ENCODE measurements around the gene TMEM132C.

DNA sequence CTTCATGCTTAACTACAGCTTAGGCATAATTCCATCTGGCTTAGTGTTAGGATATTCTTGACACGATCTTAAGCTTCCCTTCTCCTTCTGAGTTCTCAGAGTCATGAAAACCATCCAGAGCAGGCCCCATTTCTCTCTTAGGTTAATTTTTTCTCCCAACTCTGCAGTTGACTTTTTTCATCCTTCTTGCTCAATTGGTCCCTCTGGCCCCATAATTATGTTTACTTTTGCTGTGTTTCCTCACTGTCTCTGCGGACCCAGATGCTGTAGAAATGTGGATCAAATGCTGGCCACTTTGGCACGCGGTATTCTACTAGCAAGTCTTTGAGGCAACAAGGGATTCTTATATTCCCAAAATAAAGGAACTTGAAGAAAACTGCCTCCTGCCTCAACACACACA lies 9.5 kb downstream of the TMEM132C start:
- TF ChIP-seq GABPA (IDR thresholded peaks at IDR 0.05 in 1 of 2, conservative IDR thresholded peaks at IDR 0.05 in 1 of 2) = no peak
- TF ChIP-seq, protein P1, sequence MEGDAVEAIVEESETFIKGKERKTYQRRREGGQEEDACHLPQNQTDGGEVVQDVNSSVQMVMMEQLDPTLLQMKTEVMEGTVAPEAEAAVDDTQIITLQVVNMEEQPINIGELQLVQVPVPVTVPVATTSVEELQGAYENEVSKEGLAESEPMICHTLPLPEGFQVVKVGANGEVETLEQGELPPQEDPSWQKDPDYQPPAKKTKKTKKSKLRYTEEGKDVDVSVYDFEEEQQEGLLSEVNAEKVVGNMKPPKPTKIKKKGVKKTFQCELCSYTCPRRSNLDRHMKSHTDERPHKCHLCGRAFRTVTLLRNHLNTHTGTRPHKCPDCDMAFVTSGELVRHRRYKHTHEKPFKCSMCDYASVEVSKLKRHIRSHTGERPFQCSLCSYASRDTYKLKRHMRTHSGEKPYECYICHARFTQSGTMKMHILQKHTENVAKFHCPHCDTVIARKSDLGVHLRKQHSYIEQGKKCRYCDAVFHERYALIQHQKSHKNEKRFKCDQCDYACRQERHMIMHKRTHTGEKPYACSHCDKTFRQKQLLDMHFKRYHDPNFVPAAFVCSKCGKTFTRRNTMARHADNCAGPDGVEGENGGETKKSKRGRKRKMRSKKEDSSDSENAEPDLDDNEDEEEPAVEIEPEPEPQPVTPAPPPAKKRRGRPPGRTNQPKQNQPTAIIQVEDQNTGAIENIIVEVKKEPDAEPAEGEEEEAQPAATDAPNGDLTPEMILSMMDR (IDR thresholded peaks at IDR 0.05; ENCODE audit: low read depth, low read length, missing input control) = no peak
- TF ChIP-seq, protein P2, sequence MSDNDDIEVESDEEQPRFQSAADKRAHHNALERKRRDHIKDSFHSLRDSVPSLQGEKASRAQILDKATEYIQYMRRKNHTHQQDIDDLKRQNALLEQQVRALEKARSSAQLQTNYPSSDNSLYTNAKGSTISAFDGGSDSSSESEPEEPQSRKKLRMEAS (IDR thresholded peaks at IDR 0.05) = no peak
- TF ChIP-seq, protein P3, sequence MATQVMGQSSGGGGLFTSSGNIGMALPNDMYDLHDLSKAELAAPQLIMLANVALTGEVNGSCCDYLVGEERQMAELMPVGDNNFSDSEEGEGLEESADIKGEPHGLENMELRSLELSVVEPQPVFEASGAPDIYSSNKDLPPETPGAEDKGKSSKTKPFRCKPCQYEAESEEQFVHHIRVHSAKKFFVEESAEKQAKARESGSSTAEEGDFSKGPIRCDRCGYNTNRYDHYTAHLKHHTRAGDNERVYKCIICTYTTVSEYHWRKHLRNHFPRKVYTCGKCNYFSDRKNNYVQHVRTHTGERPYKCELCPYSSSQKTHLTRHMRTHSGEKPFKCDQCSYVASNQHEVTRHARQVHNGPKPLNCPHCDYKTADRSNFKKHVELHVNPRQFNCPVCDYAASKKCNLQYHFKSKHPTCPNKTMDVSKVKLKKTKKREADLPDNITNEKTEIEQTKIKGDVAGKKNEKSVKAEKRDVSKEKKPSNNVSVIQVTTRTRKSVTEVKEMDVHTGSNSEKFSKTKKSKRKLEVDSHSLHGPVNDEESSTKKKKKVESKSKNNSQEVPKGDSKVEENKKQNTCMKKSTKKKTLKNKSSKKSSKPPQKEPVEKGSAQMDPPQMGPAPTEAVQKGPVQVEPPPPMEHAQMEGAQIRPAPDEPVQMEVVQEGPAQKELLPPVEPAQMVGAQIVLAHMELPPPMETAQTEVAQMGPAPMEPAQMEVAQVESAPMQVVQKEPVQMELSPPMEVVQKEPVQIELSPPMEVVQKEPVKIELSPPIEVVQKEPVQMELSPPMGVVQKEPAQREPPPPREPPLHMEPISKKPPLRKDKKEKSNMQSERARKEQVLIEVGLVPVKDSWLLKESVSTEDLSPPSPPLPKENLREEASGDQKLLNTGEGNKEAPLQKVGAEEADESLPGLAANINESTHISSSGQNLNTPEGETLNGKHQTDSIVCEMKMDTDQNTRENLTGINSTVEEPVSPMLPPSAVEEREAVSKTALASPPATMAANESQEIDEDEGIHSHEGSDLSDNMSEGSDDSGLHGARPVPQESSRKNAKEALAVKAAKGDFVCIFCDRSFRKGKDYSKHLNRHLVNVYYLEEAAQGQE (IDR thresholded peaks at IDR 0.05) = no peak
- TF ChIP-seq SP1 (IDR thresholded peaks at IDR 0.05) = no peak
- no peak for TF ChIP-seq YY1 (IDR thresholded peaks at IDR 0.05)
- no peak for TF ChIP-seq JUND (IDR thresholded peaks at IDR 0.05)
- no peak for TF ChIP-seq HNF4A (conservative IDR thresholded peaks at IDR 0.05)
- TF ChIP-seq, protein P4, sequence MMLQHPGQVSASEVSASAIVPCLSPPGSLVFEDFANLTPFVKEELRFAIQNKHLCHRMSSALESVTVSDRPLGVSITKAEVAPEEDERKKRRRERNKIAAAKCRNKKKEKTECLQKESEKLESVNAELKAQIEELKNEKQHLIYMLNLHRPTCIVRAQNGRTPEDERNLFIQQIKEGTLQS (IDR thresholded peaks at IDR 0.05) = no peak
- TF ChIP-seq, protein P5, sequence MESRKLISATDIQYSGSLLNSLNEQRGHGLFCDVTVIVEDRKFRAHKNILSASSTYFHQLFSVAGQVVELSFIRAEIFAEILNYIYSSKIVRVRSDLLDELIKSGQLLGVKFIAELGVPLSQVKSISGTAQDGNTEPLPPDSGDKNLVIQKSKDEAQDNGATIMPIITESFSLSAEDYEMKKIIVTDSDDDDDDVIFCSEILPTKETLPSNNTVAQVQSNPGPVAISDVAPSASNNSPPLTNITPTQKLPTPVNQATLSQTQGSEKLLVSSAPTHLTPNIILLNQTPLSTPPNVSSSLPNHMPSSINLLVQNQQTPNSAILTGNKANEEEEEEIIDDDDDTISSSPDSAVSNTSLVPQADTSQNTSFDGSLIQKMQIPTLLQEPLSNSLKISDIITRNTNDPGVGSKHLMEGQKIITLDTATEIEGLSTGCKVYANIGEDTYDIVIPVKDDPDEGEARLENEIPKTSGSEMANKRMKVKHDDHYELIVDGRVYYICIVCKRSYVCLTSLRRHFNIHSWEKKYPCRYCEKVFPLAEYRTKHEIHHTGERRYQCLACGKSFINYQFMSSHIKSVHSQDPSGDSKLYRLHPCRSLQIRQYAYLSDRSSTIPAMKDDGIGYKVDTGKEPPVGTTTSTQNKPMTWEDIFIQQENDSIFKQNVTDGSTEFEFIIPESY (IDR thresholded peaks at IDR 0.05) = no peak
- no peak for TF ChIP-seq RAD21 (IDR thresholded peaks at IDR 0.05)

All from liver (tissue), 3 donors.